NCI-H1436 (cell line): ENCODE measurements around the gene OR5H2.

Experiments
- DNase-seq: peaks from one replicate; lab custom pipeline; 2025; lab: John Stamatoyannopoulos, UW

OR5H2 gene

DNA sequence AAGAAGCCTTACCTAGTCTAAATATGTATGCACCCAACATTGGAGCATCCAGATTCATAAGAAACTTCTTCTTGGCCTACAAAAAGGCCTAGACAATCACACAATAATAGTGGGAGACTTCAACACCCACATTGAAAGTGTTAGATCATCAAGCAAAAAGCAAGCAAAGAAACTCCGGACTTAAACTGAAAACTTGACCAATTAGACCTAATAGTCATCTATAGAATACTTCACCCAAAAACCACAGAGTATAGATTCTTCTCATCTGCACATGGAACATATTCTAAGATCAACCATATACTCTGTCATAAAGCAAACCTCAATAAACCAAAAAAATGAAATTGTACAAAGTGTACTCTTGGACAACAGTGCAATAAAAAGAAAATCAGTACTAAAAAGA is 49.0 kb downstream of the OR5H2 start:
- DNase-seq, result no peak
